HepG2 (cell line): ENCODE results near the gene CAPG. TPM values are rescaled to one million over a fixed set of nuclear protein-coding genes. Genes with fewer than 3 reads are reported as not detected.

ENCODE experiments used
- ATAC-seq: fragments of 200-7000 bp; cut with Tn5 transposase; 3 replicates; pipeline ENCODE4 v1.9.1; 2020; ENCODE audit warnings: mild to moderate bottlenecking, moderate library complexity
- BruUV-seq: library from RNA; stranded (reverse); fragments of 400-500 nt; replicated peaks from 2 replicates; lab custom pipeline; 2021; lab: Mats Ljungman, UMichigan
- CTCF ChIA-PET: fragments of 300-600 bp; formaldehyde crosslinking; extraction: SDS; loops from one replicate; lab custom pipeline; 2021; ENCODE audit warnings: low total read pairs, inconsistent platforms, low intra/inter-chr PET ratio; lab: Yijun Ruan, JAX
- POLR2A ChIA-PET: fragments of 350-600 bp; sonication (Branson Sonifier 250); formaldehyde crosslinking; loops from one replicate; lab custom pipeline; 2020; ENCODE audit warnings: antibody characterized with exemption, inconsistent platforms; lab: Yijun Ruan, JAX
- DNase-seq: peaks from one replicate; pipeline ENCODE4 v3.0.0-alpha.2; 2015; ENCODE audit warnings: low spot score
- FAIRE-seq: peaks from 3 replicates; lab custom pipeline; 2011; peaks lifted over from hg19 to GRCh38; lab: Jason Lieb, UNC
- H2AFZ ChIP-seq: one replicate; pipeline ENCODE4 v1.6.1; 2011; ENCODE audit warnings: low read length, inconsistent platforms
- H3K27ac ChIP-seq: fragments of 300-600 bp; 3 replicates; pipeline ENCODE4 v1.8.0; 2011; ENCODE audit warnings: mixed run types, mild to moderate bottlenecking, mixed read lengths, low read length, inconsistent platforms; ENCODE audit not compliant: insufficient read depth; ENCODE audit errors: extremely low read length
- H3K27me3 ChIP-seq, 2 experiments: fragments of 200-600 bp in 1 of 2; 2 replicates in 1 of 2; 3 replicates in 1 of 2; pipeline versions ENCODE4 v1.6.0 to v1.8.0; 2011; ENCODE audit warnings: low read length in 2 of 2, mild to moderate bottlenecking in 2 of 2, moderate library complexity in 2 of 2, inconsistent platforms in 1 of 2; ENCODE audit not compliant: insufficient read depth in 2 of 2, control insufficient read depth in 1 of 2
- H3K36me3 ChIP-seq, 2 experiments: fragments of 200-600 bp in 1 of 2; replicated peaks in 1 of 2; 2 replicates in 1 of 2; 3 replicates in 1 of 2; pipeline versions ENCODE4 v1.5.1 to v1.8.0; 2011; ENCODE audit warnings: low read length in 2 of 2, inconsistent platforms in 1 of 2; ENCODE audit not compliant: insufficient read depth in 2 of 2, control insufficient read depth in 1 of 2
- H3K4me1 ChIP-seq: 2 replicates; pipeline ENCODE4 v1.5.1; 2012; ENCODE audit warnings: low read length, inconsistent platforms; ENCODE audit not compliant: insufficient read depth
- H3K4me2 ChIP-seq: 2 replicates; pipeline ENCODE4 v1.6.0; 2011; ENCODE audit warnings: low read depth, low read length, inconsistent platforms
- H3K4me3 ChIP-seq, 3 experiments: fragments of 200-600 bp in 1 of 3; sonication (generic), shearing (Covaris generic) in 1 of 3; replicated peaks in 1 of 3; 2 replicates each; pipeline ENCODE4 v1.5.1; 2011 to 2016; ENCODE audit warnings: low read length in 3 of 3, inconsistent platforms in 2 of 3, low read depth in 2 of 3, mild to moderate bottlenecking in 2 of 3, control low read depth in 1 of 3, mixed read lengths in 1 of 3; ENCODE audit not compliant: insufficient read depth in 1 of 3
- H3K79me2 ChIP-seq: one replicate; pipeline ENCODE4 v1.6.1; 2011; ENCODE audit warnings: low read length, inconsistent platforms; ENCODE audit not compliant: insufficient read depth
- H3K9ac ChIP-seq: 2 replicates; pipeline ENCODE4 v1.6.0; 2011; ENCODE audit warnings: mild to moderate bottlenecking, low read depth, low read length, inconsistent platforms; ENCODE audit not compliant: insufficient read depth
- H3K9me3 ChIP-seq: 2 replicates; pipeline ENCODE4 v1.5.1; 2012; ENCODE audit warnings: mild to moderate bottlenecking, low read length
- H4K20me1 ChIP-seq: 2 replicates; pipeline ENCODE4 v1.6.0; 2011; ENCODE audit warnings: inconsistent platforms, mild to moderate bottlenecking, low read length, moderate library complexity; ENCODE audit not compliant: insufficient read depth
- ZBTB3 ChIP-seq: sonication (generic); formaldehyde crosslinking; IDR thresholded peaks from 2 replicates; pipeline ENCODE4 v1.4.0; 2020; ENCODE audit warnings: low read depth, mild to moderate bottlenecking, moderate library complexity, missing genetic modification reagents, borderline replicate concordance
- ZBTB34 ChIP-seq: sonication (generic); formaldehyde crosslinking; IDR thresholded peaks from 2 replicates; pipeline ENCODE4 v1.8.0; 2022; ENCODE audit warnings: mild to moderate bottlenecking, missing genetic modification reagents
- ZFP91 ChIP-seq: sonication (generic); formaldehyde crosslinking; IDR thresholded peaks from 2 replicates; pipeline ENCODE4 v1.9.0; 2022; ENCODE audit warnings: missing genetic modification reagents, mild to moderate bottlenecking, borderline replicate concordance
- ZNF614 ChIP-seq: IDR thresholded peaks from 2 replicates; pipeline ENCODE4 v1.6.1; 2018; ENCODE audit warnings: missing biosample characterization, missing genetic modification reagents, inconsistent platforms, borderline replicate concordance
- WGBS: methylation state at CpG from one replicate; pipeline ENCODE4 v1.1.6; 2017; ENCODE audit warnings: low lambda C conversion rate; 5-methylcytosine and 5-hydroxymethylcytosine counted together
- in situ Hi-C: cut with HindIII; loops from 2 replicates; pipeline ENCODE4 v1.10.0; 2017; ENCODE audit warnings: low pct_unique_long_range_greater_than_20kb; ENCODE audit not compliant: extremely low pct_ligation_motif_present
- intact Hi-C: fragments of 100-400 bp; cut with micrococcal nuclease; formaldehyde crosslinking; loops from one replicate; pipeline ENCODE4 v1.10.0; 2022; ENCODE audit not compliant: unreplicated experiment
- polyA plus RNA-seq, 8 experiments: library from polyadenylated mRNA; depleted of rRNA in 3 of 8; stranded (reverse) in 7 of 8; unstranded in 1 of 8; fragments of >200 nt; fragmentation: Illumina TruSeq in 4 of 8; extraction: Trizol in 4 of 8; gene quantifications; 2 replicates each; pipeline versions ENCODE4 v1.2.1 to v1.2.3, GENCODE V29; 2011 to 2016; ENCODE audit warnings: low read depth in 4 of 8, missing spikeins in 1 of 8, mixed read lengths in 1 of 8; ENCODE audit not compliant: insufficient read depth in 1 of 8
- total RNA-seq, 5 experiments: library from RNA; depleted of rRNA; stranded (reverse); fragments of >200 nt; fragmentation: Illumina TruSeq; extraction: Trizol; gene quantifications; 2 replicates each; pipeline ENCODE4 v1.2.3, GENCODE V29; 2016; ENCODE audit warnings: low read depth in 1 of 5

The CAPG gene
- total and polyA plus RNA-seq, 2 of the 13 experiments (the other 11 are each of a cell fraction or from before 2014, with no cell fraction given): 12.7 to 18.2 TPM

GRCh38 chr2:85398426-85399182 lies 11.6 kb downstream of the CAPG start:
- H3K36me3 ChIP-seq: no peaks in the 10 kb centered on the region
- H3K4me2 ChIP-seq: no peak overlapping the region
- H2AFZ ChIP-seq: no peak overlapping the region
- BruUV-seq: no TSS peak
- H4K20me1 ChIP-seq: no peaks in the 10 kb centered on the region
- H3K4me1 ChIP-seq: peaks cover 38% of the 10 kb centered on the region
- WGBS: 74% methylated on average over 5 of the region's 8 CpGs
- intact Hi-C loops: no loop called here
- H3K9ac ChIP-seq: no peak overlapping the region
- ATAC-seq (no peak), DNase-seq (no peak), FAIRE-seq (no peak)
- no peak overlapping the region for H3K4me3 ChIP-seq
- H3K79me2 ChIP-seq: no peaks in the 10 kb centered on the region
- TF ChIP-seq ZNF614 (no peak), ZBTB34 (CRISPR knock-in tag) (no peak), ZFP91 (CRISPR knock-in tag) (0 out of 2 replicates have a peak, but pooled peaks have one; percentile 8), ZBTB3 (no peak)
- no peaks in the 10 kb centered on the region for H3K9me3 ChIP-seq
- no peak overlapping the region for H3K27ac ChIP-seq
- ChIA-PET CTCF (no interaction called here), POLR2A (interaction anchor here (1.5 to 3.4 kb wide), 3 partner anchors 20 to 162 kb away, joined by 5 to 13 read pairs (median 6); partner anchors contain the start of genes GGCX, MAT2A and SH2D6)
- H3K27me3 ChIP-seq: no peaks in the 10 kb centered on the region
- in situ Hi-C loops: no loop called here
